ENCODE results near the gene SCGB1D4. TPM values are rescaled to one million over a fixed set of nuclear protein-coding genes. Genes with fewer than 3 reads are reported as not detected.

The SCGB1D4 gene
- total and polyA plus RNA-seq, 2 of the 4 experiments (the other 2 are of a cell fraction) = not detected

DNA sequence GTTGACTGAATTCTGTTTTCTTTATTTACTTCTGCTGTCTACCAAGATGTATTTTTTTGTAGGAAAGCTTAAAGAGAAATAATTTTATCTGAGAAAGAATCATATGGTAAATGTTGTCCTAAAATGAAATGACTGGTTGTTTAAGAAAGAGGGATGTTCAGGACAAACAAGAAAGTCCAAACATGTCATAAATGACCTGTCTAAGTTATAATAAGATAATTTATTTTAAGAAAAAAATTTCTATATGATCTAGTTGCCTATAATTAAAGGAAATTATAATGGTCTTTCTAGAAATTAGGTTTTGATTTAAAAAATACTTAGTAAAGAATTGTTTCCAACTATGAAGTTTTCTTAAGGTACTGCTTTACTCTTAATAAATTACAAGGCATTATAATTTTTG, 18.4 kb downstream of the SCGB1D4 start:
- DNase-seq = no peak
- Histone ChIP-seq H3K9ac (ENCODE audit: low read depth, low read length) (no peak overlapping the region), H2BK20ac (ENCODE audit: low read depth, low read length) (no peak overlapping the region), H4K8ac (ENCODE audit: low read depth in 2 of 2, low read length in 2 of 2) (no peak overlapping the region), H3K56ac (ENCODE audit: extremely low read depth, insufficient read depth, low read length) (no peak overlapping the region), H2AK9ac (replicated peaks; ENCODE audit: low read depth, low read length, poor library complexity) (no peak overlapping the region), H2AFZ (replicated peaks; ENCODE audit: low read length, poor library complexity) (no peak overlapping the region), H3K9me1 (ENCODE audit: insufficient read depth, low read length) (no peaks in the 10 kb centered on the region), H3K36me3 (ENCODE audit: control insufficient read depth, insufficient read depth, low read length) (no peaks in the 10 kb centered on the region), H3K27ac (ENCODE audit: insufficient read depth, low read length) (no peak overlapping the region), H2BK5ac (ENCODE audit: low read depth, low read length, poor library complexity, severe bottlenecking) (no peak overlapping the region), H2AK5ac (ENCODE audit: low read depth, low read length) (no peak overlapping the region), H3K4me1 (ENCODE audit: control insufficient read depth, insufficient read depth, low read length) (no peaks in the 10 kb centered on the region), H2BK120ac (ENCODE audit: low read depth, low read length) (no peak overlapping the region), H3K4me3 (ENCODE audit: insufficient read depth, low read depth, low read length) (no peak overlapping the region), H4K5ac (ENCODE audit: low read depth, low read length) (no peak overlapping the region), H3K23ac (ENCODE audit: low read depth, low read length) (no peak overlapping the region), H4K20me1 (ENCODE audit: insufficient read depth, low read length) (no peaks in the 10 kb centered on the region), H3K14ac (replicated peaks; ENCODE audit: low read depth, low read length) (no peak overlapping the region), H3K79me1 (ENCODE audit: low read depth in 1 of 2, low read length in 2 of 2) (no peaks in the 10 kb centered on the region), H4K91ac (ENCODE audit: insufficient read depth, low read depth, low read length) (no peak overlapping the region), H3K27me3 (ENCODE audit: control insufficient read depth, insufficient read depth, low read length) (no peaks in the 10 kb centered on the region; the same call in 1 of the 2 replicates), H3K9me3 (ENCODE audit: control insufficient read depth, insufficient read depth, low read length) (no peaks in the 10 kb centered on the region), H2BK15ac (ENCODE audit: low read depth, low read length) (no peak overlapping the region), H3K4me2 (ENCODE audit: low read depth, low read length) (no peak overlapping the region), H3K4ac (ENCODE audit: low read depth, low read length) (no peak overlapping the region), H3K18ac (ENCODE audit: low read depth, low read length) (no peak overlapping the region)
- TF ChIP-seq MXI1 (IDR thresholded peaks at IDR 0.05; ENCODE audit: borderline replicate concordance, low read depth, low read length) = no peak
- no peak for ATAC-seq (ENCODE audit: low read depth)
- intact Hi-C loops (cut with micrococcal nuclease) = no loop called here
- in situ Hi-C loops (cut with MboI; ENCODE audit: low sequenced_read_pairs) = no loop called here
- ChIA-PET CTCF (no interaction called here), POLR2A (ENCODE audit: unreplicated experiment) (no interaction called here)
- dilution Hi-C loops (cut with HindIII; ENCODE audit: low sequenced_read_pairs, unreplicated experiment) = no loop called here
- no TSS peak for BruUV-seq (replicated peaks)
